Fibroblast of villous mesenchyme (primary cell): ENCODE measurements around the gene CPAMD8. TPM values are rescaled to one million over a fixed set of nuclear protein-coding genes. Genes with fewer than 3 reads are reported as not detected.

Experiments used
- DNase-seq: peaks from one replicate; pipeline ENCODE4 v3.0.0-alpha.2; 2010; ENCODE audit warnings: low read depth
- H3K4me3 ChIP-seq: 2 replicates; pipeline ENCODE4 v1.5.1; 2011; ENCODE audit warnings: low read depth, mild to moderate bottlenecking, low read length
- small RNA-seq: library from RNA; depleted of rRNA; stranded (forward); fragments of <200 nt; gene quantifications from one replicate; pipeline ENCODE3, GENCODE V24; 2012
- total RNA-seq: library from RNA; depleted of rRNA; stranded (reverse); fragments of >200 nt; gene quantifications from 2 replicates; pipeline ENCODE4 v1.2.3, GENCODE V29; 2012
- TF ChIP-seq, protein P1 (sequence below): IDR thresholded peaks from 2 replicates; pipeline ENCODE4 v1.5.1; 2012; ENCODE audit warnings: low read depth, mild to moderate bottlenecking, low read length; ENCODE audit not compliant: insufficient read depth

CPAMD8 gene
- total RNA-seq, 1 donor = 0.43 TPM

DNA sequence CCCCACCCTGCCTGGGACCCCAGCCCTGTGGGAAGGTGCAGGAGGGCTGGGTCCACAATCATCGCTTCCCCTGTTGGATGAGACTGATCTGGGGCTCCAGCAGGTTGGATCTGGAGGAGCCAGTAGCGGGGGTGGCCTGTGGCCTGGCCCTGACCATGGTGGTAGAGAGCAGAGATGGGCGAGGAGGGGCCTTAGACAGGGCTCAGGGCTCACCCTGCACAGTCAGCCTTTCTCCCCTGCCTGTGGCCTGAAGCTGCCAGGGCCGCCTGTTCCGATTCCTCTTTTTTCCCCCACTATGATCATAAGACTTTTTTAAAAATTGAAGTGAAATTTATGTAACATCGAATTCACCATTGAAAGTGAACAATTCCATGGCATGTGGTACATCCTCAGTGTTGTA, 179.2 kb downstream of the CPAMD8 start:
- TF ChIP-seq, protein P1, sequence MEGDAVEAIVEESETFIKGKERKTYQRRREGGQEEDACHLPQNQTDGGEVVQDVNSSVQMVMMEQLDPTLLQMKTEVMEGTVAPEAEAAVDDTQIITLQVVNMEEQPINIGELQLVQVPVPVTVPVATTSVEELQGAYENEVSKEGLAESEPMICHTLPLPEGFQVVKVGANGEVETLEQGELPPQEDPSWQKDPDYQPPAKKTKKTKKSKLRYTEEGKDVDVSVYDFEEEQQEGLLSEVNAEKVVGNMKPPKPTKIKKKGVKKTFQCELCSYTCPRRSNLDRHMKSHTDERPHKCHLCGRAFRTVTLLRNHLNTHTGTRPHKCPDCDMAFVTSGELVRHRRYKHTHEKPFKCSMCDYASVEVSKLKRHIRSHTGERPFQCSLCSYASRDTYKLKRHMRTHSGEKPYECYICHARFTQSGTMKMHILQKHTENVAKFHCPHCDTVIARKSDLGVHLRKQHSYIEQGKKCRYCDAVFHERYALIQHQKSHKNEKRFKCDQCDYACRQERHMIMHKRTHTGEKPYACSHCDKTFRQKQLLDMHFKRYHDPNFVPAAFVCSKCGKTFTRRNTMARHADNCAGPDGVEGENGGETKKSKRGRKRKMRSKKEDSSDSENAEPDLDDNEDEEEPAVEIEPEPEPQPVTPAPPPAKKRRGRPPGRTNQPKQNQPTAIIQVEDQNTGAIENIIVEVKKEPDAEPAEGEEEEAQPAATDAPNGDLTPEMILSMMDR = no peak
- no peak overlapping the region for H3K4me3 ChIP-seq
- DNase-seq = no peak

- no peak overlapping the region for H3K4me3 ChIP-seq
- no peak for DNase-seq
- TF ChIP-seq, protein P1 = no peak
These were observed 179.7 kb downstream of the CPAMD8 start for GRCh38 chr19:16846901-16847300.

Small RNA genes lying within 50 kb of the gene (small RNA-seq; reads per million reads assigned to genes)
- gene RN7SL823P (not detected), gene RN7SL835P (not detected)

Other genes with a start within 250 kb of the CPAMD8 start
- gene SIN3B, start 197.4 kb downstream of the CPAMD8 start, total RNA-seq = 35.4 and 40.2 TPM in 2 replicates
- gene F2RL3, start 137.8 kb downstream of the CPAMD8 start, total RNA-seq = 0.43 and 0.64 TPM in 2 replicates
- 3.5 TPM in 2 replicates for gene HAUS8, start 48.6 kb upstream of the CPAMD8 start, total RNA-seq
- gene MYO9B, start 49.0 kb upstream of the CPAMD8 start, total RNA-seq = 99.3 and 118 TPM in 2 replicates
- gene USE1, start 188.5 kb upstream of the CPAMD8 start, total RNA-seq = 18.1 and 23.8 TPM in 2 replicates
- 3.9 and 6.1 TPM in 2 replicates for gene OCEL1, start 199.4 kb upstream of the CPAMD8 start, total RNA-seq
- 51.0 and 56.0 TPM in 2 replicates for gene NR2F6, start 219.1 kb upstream of the CPAMD8 start, total RNA-seq
- not detected in 2 replicates for gene USHBP1, start 237.9 kb upstream of the CPAMD8 start, total RNA-seq
- 101 and 124 TPM in 2 replicates for gene BABAM1, start 240.6 kb upstream of the CPAMD8 start, total RNA-seq